OCI-M1 (cell line): Measurements from ENCODE around the gene KRI1.
"Not testable (repeated sequence)": the region's sequence is repeated elsewhere in the genome, so short reads cannot be mapped to it uniquely, and the experiment has no call there.

Experiments
- DNase-seq: peaks from one replicate; lab custom pipeline; 2025; lab: John Stamatoyannopoulos, UW

KRI1 gene

DNA sequence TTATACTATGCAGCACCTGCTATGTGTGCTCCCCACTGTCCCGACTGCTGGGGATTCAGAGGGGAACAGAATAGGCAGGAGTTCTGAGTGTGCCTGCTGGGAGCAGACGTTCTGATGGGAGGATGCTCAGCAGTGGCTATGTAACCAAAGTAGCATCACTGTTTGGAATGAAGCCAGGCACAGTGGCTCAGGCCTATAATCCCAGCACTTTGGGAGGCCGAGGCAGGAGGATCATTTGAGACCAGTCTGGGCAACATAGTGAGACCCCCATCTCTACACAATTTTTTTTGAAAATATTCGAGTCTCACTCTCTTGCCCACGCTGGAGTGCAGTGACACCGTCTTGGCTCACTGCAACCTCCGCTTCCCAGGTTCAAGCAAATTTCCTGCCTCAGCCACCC lies 16.1 kb downstream of the KRI1 start:
- DNase-seq: no peak

DNA sequence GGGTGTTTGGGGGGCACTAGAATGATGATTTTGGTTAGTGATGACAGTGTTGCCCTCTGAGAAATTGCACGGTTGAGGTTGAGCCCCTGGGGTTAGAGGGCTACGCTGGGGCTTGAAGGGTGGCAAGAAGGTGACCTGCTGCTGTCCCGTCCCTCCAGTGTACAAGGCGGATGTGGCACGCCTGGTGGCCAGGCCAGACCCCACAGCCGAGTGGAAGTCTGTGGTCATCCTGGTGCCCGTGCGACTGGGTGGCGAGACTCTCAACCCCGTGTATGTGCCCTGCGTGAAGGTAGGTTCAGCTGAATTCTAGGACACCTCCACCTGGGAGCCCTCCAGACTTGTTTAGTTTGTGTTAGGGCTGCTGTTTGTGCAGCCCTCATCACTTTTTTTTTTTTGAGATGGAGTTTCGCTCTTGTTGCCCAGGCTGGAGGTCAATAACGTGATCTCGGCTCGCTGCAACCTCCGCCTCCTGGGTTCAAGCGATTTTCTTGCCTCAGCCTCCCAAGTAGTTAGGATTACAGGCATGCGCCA lies 17.0 kb downstream of the KRI1 start:
- no peak for DNase-seq

DNA sequence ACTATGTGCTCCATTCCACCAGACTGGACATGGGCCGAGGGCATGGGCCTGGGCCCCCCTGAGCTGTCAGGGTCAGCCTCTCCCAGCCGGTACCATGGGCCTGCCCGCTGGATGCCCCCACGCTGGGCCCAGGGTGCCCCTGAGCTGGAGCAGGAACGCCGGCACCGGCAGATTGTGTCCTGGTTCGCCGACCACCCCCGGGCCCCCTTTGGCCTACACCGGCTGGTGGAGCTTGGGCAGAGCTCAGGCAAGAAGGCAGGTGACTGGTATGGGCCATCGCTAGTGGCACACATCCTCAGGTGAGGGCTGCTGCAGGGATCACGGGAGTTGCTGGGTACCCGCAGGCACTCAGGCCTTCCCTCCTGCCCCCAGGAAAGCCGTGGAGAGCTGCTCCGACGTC lies 19.0 kb downstream of the KRI1 start:
- no peak for DNase-seq

DNA sequence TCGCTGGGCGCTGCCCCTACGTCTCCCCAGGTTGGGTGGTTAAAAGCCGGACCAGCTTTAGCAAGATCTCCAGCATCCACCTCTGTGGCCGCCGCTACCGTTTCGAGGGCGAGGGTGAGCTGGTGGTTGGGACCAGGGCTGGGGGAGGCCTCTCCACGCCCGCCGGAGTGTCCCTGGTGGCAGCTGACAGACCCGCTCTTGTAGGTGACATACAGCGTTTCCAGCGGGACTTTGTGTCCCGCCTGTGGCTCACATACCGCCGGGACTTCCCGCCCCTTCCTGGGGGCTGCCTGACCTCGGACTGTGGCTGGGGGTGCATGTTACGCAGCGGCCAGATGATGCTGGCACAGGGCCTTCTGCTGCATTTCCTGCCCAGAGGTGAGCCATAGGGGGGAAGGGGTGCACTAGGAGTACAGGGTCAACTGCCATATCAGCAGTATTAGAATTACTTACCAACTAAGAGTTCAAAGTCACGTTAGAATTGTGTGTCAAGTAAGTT lies 21.0 kb downstream of the KRI1 start:
- DNase-seq: no peak

DNA sequence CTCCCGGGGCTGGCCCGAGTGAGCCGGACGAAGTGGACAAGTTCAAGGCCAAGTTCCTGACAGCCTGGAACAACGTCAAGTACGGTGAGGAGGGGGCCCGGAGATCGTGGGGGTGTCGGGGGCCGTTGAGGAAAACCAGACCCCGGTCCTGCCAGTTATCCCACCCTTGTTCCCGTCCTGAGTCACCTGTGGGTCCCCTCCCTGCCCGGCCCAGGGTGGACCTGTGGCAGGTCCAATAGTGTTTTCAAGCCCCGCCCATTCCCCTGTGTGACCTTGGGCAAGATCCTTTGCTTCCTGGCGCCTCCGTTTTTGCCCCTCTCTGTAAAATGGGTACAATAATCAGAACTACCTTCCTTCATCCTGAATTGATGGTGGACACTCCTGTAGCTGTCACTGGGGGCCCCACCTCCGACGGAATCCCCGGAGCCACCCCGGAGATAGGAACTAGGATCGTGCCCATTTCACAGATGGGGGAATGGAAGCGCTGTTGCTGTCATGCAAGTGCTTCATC lies 21.5 kb downstream of the KRI1 start:
- peak; percentile 81 for DNase-seq

DNA sequence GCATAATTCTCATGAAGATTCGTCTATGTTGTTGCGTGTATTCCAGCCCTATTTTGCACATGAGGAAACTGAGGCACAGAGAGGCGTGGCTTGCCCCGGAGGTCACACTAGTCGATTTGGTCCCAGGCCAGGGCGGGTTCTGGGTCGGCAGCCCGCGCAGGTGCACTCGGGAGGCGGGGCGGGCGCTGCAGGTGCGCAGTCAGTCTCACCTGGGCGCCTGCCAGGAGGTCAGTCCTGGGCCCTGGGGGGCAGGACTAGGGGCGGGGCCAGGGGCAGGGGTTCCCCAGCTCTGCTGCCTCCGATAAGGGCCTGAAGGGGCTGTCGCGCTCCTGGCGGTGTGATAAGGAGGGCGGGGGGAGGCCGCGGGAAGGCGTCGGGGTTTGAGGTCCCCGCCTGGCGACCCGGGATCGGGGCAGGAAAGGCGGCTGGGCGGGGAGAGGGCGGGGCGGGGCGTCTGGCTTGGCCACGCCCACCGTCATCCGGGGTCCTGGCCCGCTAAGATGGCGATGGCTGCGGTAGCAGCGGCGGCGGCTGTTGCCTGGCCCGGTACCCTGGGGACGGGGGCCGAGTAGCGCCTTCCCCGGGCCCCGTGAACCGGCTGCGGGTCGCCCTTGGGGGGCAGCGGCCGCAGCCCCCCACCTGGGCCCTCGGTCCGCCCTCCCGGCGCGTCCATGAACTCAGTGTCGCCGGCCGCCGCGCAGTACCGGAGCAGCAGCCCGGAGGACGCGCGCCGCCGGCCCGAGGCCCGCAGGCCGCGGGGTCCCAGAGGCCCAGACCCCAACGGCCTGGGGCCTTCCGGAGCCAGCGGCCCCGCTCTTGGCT lies 22.2 kb downstream of the KRI1 start, which contains the start of gene ATG4D:
ATG4D (plus strand) TSS at position 485 of the 822 bp plus-strand sequence; CDS start at position 672, 187 bp downstream.
- DNase-seq: peak; percentile 100

DNA sequence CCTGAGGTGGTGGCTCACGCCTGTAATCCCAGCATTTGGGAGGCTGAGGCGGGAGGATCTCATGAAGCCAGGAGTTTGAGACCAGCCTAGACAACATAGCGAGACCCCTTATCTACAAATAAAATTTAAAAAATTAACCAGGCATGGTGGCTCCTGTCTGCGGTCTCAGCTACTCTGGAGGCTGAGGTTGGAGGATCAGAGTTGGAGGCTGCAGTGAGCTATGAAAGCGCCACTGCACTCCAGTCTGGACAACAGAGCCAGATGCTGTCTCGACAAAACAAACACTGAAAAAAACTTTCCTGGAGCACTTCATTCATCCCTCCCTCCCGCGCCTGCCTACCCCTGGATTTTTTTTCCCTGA lies 22.8 kb downstream of the KRI1 start:
- no peak for DNase-seq

DNA sequence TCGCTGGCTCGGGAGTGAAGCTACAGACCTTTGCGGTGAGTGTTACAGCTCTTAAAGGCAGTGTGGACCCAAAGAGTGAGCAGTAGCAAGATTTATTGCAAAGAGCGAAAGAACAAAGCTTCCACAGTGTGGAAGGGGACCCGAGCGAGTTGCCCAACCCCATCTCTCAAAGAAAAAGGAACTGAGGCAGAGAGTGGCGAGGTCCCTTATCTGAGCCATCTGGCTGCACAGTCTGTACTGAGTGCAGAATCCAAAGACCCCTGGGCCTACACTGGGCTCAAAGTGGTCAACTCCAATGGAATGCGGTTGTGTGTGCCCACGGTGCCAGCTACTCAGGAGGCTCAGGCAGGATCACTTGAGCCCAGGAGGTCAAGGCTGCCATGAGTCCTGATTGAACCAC lies 26.8 kb downstream of the KRI1 start:
- DNase-seq: not testable (repeated sequence)

DNA sequence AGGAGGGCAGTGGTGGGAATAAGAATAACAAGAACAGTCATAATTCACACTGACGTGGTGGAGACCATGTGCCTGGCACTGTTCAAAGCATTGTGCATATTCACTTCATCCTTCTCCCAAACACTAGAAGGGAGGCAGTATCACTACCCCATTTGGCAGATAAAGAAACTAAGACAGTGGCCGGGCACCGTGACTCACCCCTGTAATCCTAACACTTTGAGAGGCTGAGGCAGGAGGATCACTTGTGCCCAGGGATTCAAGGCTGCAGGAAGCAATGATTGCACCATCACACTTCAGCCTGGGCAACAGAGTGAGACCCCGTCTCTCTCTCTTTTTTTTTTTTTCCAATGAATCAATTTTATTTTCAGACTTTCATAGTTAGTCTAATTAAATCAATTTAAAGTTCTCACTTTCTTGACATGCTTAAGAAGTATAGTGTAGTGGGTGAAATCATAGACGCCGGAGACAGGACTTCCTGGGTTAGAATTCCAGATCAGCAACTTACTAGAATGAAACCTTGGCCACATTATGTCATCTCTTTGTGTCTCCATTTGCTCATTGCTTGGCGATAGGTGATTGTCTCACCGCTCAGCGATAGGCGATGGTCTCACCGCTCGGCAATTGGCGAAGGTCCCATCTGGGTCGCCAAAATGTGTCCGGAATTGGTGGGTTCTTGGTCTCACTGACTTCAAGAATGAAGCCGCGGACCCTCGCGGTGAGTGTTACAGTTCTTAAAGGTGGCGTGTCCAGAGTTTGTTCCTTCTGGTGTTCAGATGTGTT lies 27.4 kb downstream of the KRI1 start:
- DNase-seq: peak; percentile 49

DNA sequence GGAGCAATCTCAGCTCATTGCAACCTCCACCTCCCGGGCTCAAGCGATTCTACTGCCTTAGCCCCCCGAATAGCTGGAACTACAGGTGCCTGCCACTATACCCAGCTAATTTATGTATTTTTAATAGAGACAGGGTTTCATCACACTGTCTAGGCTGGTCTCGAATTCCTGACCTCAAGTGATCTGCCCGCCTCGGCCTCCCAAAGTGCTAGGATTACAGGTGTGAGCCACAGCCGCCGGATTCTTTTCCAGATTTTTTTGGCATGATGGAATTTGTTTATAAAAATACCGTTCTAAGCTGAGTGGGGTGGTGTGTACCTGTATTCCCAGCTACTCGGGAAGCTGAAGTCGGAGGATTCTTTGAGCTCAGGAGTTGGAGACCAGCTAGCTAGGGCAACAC lies 28.1 kb downstream of the KRI1 start:
- DNase-seq: no peak

DNA sequence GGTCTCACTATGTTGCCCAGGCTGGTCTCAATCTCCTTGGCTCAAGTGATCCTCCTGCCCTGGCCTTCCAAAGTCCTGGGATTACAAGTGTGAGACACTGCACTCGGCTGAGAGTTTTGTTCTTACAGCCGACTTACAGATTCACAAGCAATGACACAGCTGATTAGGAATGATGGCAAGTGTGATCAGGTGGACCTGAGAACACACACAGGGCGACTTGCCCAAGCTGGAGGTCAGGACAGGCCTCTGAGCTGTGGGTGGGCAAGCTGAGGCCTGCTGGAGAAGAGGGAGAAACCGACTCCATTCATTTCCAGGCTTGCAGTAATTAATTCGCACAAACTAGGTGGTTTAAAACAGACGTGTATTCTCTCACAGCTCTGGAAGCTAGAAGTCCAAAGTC lies 30.2 kb downstream of the KRI1 start:
- no peak for DNase-seq

DNA sequence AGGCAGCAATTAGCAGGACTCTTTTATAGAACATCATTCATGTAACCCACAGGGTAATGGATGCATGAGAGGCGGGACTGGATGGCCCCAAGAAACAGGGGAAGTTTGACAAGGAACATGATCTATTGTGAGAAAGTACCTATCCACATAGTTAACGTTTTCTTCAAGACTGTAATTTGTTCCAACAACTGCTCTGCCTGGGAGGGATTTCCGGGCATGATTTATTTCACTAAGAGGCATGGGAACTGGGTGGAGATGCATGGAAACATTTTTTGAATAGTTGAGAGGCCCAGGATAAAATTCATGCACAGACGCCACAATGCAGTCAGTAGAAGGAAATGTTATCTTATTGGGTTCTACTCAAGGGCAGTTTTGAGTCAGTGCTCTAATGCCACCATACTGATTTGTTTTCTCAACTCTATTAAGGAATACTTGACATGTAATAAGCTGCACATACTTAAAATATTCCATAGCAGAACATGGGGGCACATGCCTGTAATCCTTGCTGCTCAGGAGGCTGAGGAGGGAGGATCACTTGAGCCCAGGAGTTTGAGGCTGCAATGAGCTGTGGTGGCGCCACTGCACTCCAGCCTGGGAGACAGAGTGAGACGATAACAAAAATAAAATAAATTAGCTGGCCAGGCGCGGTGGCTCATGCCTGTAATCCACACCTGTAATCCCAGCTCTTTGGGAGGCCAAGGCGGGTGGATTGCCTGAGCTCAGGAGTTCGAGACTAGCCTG lies 32.0 kb downstream of the KRI1 start:
- DNase-seq: no peak

DNA sequence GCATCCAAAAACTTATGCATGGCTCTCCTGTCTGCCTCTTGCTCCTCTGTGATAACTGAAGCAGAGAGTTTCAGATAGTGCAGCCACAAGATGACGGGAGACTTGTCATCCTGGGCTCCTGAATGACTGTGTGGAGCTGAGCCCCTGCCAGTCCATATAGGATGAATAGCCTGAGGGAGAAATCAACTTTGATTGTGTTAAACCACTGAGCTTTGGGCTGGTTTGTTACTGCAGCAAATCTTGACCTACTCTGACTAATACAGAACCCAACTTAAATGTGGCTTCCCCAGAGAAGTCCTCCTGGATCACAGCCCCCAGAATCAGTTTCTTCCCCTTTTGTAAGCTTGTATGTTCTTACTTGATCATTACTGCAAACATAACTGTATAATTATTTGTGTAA lies 33.4 kb downstream of the KRI1 start:
- DNase-seq: peak; percentile 66

DNA sequence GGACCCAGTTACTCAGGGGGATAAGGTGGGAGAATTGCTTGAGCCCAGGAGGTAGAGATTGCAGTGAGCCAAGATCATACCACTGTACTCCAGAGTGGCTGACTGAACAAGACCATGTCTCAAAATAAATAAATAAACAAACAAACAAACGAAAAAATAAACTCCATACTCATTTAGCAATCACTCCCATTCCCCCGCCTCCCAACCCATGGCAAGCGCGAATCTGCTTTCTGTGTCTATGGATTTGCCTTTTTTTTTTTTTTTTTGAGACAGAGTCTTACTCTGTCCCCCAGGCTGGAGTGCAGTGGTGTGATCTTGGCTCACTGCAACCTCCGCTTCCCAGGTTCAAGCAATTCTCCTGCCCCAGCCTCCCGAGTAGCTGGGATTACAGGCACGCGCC lies 38.9 kb downstream of the KRI1 start:
- not testable (repeated sequence) for DNase-seq

DNA sequence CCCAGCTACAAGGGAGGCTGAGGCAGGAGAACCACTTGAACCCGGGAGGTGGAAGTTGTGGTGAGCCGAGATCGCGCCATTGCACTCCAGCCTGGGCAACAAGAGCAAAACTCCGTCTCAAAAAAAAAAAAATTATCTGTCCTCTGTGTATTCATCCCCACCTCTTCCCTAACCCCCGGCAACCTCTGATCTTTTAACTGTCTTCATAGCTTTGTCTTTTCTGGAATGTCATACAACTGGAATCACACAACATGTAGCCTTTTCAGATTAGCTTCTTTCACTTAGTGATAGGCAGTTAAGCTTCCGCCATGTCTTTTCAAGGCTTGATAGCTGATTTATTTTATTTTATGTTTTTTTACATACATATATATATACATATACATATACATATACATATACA lies 40.2 kb downstream of the KRI1 start:
- no peak for DNase-seq

DNA sequence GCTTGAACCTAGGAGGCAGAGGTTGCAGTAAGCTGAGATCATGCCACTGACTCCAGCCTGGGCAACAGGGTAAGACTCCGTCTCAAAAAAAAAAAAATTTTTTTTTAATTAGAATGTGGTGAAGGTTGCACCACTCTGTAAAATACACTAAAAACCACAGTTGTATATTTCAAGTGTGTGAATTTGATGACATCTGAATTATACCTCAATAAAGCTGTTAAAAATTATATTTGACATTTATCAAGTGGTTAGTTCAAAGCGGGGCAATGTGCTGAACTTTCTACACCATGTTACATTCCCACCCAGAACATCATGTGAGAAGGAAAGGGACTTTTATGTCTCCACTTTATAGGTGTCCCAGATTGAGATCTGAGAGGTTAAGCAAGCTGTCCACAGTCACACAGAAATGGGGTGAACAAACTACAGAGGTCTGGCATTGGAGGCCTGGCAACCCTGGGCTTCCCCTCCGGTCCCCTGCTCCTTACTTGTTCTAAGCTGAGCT lies 42.6 kb downstream of the KRI1 start:
- DNase-seq: no peak

DNA sequence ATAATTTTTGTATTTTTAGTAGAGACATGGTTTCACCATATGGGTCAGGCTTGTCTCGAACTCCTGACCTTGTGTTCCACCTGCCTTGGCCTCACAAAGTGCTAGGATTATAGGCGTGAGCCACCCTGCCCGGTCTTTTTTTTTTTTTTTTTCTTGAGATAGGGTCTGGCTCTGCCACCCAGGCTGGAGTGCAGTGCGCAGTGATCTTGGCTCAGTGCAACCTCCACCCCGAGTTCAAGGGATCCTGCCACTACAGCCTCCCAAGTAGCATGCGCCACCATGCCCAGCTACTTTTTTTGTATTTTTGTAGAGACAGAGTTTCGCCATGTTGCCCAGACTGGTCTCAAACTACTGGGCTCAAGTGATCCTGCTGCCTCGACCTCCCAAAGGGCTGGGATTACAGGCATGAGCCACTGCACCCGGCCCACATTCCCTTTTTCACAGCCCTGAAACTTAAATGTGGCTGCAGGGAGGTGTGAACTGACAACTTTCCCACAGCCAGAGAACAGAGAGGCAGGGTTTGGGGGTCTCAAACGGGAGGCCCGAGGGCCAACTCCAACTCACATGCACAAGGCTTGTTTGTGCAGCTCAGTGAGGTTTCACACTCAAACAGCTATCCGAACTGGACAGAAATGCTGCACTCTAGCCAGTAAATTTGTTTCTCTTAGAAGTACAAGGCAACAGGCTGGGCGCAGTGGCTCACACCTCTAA lies 44.2 kb downstream of the KRI1 start:
- DNase-seq: no peak

DNA sequence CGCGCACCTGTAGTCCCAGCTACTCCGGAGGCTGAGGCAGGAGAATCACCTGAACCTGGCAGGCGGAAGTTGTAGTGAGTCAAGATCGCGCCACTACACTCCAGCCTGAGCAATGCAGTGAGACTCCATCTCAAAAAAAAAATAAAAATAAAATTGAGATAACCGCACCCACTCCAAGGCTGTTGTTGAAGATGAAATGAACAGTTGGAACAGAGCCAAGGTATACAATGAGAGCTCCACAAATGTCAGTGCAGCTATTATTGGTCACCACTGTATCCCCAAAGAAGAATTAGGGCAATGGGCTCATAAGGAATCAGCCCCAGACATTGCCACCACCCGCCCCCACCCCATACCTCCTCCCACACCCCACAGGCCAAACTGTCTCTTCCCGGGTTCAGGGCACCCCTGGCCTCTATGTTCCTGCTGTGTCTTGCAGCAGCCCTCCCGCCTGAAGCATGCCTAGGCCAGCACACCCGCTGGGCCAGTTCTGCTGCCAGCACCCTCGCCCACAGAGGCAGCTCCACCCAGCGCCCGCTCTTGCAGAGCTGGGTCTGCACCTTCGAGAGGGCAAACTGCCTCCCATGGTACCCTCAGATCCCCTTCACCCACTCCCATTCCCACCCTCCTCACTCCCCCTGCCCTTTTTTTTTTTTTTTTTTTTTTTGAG lies 45.0 kb downstream of the KRI1 start:
- no peak for DNase-seq

DNA sequence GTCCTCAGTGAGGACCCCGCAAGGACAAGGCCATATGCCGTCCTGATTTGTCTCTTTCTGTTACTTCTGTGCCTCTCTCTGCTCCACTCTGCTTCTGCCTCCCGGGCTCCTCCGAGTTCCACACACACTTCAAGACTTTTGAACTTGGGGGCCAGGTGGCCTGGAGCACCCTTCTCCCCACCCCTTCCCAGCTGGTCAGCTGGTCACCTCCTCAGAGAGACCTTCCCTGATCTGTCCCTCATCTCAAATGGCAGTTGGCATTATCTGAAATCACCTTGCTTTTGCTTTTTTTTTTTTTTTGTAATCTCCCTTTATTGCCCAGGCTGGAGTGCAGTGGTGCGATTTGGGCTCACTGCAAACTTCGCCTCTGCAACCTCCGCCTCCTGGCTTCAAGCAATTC lies 46.4 kb downstream of the KRI1 start:
- DNase-seq: no peak
